A172 (cell line): ENCODE data around the gene HCAR1. TPM values are rescaled to one million over a fixed set of nuclear protein-coding genes. Genes with fewer than 3 reads are reported as not detected.
"Not testable (repeated sequence)": the region's sequence is repeated elsewhere in the genome, so short reads cannot be mapped to it uniquely, and the experiment has no call there.

Experiments
- DNase-seq: peaks from one replicate; pipeline ENCODE4 v3.0.0-alpha.2; 2015; ENCODE audit warnings: low spot score
- total RNA-seq: library from RNA; depleted of rRNA; stranded (reverse); fragments of >200 nt; shearing (Covaris generic); gene quantifications from 2 replicates; pipeline ENCODE4 v1.2.3, GENCODE V29; 2014

HCAR1 gene
- total RNA-seq, 1 experiment from 2014 or later, result not detected

DNA sequence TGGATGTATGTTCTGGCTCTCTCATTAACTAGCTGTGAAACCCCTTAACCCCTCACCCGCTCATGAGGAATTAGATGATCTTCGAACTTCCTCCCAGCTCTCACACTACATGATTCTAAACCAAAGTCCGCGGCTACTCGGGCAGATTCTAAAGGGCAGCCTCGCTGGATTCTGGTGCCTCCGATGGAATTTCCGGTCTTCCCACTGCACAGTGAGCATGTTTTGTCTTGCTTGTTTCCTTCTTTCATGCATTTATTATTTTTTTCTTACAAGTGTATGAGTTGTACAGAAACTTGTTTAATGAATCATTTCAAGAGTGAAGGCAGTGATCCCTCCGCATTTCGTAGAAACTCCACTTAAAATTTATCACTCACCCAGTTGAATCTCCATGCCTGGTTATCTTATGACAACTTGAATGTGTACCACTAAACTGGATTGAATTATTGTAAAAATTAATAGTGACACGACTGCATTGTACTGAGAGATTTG, 9.5 kb downstream of the HCAR1 start:
- DNase-seq, result no peak

DNA sequence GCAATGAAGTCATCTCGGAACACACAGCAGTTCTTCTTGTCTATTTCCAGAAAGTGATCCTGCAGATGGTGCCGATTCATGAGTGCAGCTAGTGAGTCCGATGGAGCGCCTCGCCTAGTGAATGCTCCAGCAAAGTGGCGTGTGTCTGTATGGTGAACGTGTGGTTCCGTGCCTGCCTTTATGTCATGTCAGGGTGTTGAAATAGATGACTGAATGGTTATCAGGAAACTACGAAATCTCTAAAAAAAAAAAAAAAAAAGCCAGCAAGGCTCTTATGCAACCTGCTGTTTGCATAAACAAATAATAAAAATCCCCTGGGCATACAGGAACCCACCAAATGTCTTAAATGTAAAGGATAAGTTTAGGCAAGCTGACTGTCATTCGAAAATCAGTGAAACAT, 14.0 kb downstream of the HCAR1 start, which contains the start of gene HCAR3:
HCAR3 (minus strand) TSS at position 154 of the 400 bp plus-strand sequence; CDS start at position 80, 74 bp downstream.
- DNase-seq, result not testable (repeated sequence)

DNA sequence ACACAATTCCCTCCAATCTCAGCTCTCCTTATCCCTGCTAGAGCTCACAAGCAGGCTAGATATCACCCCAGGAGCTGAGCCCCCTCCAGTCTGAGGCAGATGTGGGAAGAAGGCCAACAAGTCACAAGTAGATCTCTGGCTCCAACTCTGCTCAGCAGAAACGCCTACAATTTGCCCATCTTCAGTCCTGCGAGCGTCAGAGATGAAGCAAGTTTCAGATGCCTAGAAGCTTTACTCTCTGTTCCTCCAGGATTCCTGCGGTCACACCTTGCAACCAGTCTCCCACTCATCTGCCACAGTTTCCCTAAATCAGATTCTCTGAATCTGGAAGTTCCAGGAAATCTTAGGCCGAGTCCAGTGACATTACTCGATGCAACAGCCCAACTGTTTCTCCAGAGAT, 15.4 kb downstream of the HCAR1 start:
- not testable (repeated sequence) for DNase-seq

DNA sequence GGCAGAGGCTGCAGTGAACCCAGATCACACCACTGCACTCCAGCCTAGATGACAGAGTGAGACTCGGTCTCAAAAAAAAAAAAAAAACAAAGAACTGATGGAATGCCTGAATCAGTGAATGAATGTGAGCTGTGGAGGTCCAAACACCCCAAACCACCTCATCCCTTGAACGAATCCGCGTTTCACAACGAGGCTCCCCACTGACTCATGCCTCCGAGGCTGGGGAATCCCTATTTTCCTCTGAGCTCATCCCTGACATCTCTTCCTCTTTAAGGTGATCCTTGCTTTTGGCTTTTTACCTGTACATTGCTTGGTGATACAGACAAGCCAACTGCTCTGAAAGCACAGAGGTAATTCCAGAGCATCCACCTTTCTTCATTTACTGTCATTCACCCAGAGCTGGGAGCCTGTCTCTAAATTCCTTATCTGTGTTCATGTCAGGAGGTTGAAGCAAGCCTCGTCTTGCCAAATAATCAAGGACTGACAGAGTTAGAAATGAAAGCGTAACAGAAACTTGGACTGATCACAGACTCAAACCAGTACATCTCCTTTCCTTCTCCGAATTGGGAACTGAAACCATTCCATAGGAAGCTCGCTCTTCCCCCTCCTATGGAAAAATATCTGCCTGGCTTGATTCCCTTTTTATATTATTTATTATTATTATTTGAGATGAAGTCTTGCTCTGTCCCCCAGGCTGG, 17.0 kb downstream of the HCAR1 start:
- DNase-seq, result not testable (repeated sequence)

DNA sequence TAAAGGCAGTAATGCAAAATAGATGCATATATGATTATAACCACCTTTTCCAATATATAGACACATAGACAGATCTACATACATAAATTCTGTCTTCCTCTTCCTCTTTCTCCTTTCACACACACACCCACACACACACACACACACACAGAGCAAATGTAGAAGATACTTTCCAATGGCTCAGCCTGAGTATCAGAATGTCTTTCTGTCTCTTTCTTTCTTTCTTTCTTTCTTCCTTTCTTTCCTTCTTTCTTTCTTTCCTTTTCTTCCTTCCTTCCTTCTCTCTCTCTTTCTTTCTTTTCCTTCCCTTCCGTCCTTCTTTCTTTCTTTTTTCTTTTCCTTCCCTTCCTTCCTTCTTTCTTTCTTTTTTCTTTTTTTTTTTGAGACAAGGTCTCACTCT, 19.4 kb downstream of the HCAR1 start:
- not testable (repeated sequence) for DNase-seq

DNA sequence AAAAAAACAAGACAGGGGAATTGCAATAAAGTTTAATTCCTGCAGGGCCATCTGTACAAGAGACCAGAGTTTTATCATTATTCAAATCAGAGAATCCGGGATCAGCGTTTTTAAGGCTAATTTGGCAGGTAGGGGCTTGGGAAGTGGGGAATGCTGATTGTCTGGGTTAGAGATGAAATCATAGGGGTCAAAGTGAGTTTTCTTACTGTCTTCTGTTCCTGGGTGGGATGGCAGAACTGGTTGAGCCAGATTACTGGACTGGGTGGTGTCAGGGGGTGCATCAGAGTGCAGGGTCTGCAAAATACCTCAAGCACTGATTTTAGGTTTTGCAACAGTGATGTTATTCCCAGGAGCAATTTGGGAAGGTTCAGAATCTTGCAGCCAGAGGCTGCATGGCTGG, 20.3 kb downstream of the HCAR1 start:
- DNase-seq, result not testable (repeated sequence)

DNA sequence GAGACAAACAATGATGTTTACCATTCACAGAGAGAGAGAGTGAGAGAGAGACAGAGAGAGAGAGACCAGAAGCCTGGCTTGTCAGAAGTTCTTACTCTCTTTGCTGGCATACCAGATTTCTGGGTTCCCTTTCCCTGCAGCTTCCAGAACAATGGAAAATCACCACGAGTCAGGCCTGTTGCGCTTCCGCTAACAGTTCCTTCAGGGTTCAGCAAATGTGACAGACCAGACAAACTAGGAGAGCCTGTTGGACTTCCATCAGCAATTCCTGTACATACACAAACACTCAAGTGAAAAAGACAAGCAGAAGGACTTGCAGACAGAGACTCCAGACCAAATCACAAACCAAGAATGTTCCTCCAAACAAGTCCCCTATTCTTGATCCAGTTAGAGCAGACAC, 21.4 kb downstream of the HCAR1 start:
- not testable (repeated sequence) for DNase-seq

DNA sequence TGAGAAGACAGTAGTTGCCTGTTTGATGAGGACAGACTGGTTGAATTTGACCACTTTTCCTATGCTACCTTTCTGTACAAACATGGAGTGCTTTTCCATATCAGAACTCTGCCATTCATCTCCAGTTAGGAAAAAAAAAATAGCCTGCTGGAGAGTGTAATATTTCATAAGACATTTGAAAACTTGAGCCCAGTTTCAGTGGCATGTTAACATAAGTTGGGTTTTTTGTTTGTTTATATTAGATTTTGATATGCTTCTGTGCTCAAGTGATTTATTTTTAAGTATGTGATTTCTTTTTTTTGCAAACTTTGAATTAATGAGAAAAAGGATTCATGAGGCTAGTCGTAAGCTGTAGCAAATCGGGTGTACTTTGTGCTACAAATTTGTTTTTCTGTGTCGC, 26.8 kb downstream of the HCAR1 start:
- not testable (repeated sequence) for DNase-seq

DNA sequence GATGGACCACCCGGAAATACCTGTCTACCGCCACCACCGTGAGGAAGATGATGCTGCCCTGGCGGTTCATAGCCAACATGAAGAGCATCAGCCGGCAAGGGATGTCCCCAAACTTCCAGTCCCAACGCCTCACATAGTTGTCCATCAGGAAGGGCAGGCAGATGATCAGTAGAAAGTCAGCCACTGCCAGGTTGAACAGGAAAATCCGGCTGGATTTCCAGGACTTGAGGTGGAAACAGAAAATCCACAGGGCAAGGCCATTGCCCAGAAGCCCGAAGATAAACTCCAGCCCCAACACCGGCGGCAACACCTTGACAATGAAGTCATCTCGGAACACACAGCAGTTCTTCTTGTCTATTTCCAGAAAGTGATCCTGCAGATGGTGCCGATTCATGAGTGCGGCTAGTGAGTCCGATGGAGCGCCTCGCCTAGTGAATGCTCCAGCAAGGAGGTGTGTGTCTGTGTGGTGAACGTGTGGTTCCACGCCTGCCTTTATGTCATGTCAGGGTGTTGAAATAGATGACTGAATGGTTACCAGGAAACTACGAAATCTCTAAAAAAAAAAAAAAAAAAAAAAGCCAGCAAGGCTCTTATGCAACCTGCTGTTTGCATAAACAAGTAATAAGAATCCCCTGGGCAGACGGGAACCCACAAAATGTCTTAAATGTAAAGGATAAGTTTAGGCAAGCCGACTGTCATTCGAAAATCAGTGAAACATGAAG, 27.6 kb downstream of the HCAR1 start, which contains the start of gene HCAR2:
HCAR2 (minus strand) TSS at position 468 of the 722 bp plus-strand sequence; CDS start at position 394, 74 bp downstream.
- DNase-seq, result not testable (repeated sequence)

DNA sequence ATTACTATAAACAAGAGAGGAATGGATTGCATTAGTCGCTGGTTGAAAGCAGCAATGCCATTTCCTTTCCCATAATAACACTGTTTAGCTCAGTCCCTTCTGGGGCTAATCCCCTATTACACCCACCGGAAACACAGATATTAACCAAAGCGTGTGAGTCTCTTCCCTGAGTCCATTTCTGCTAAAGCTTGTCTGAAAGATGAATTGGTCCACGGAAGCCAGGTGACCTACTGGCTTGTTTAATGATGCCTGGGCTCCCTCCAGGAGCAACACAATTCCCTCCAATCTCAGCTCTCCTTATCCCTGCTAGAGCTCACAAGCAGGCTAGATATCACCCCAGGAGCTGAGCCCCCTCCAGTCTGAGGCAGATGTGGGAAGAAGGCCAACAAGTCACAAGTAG, 29.2 kb downstream of the HCAR1 start:
- DNase-seq, result not testable (repeated sequence)

DNA sequence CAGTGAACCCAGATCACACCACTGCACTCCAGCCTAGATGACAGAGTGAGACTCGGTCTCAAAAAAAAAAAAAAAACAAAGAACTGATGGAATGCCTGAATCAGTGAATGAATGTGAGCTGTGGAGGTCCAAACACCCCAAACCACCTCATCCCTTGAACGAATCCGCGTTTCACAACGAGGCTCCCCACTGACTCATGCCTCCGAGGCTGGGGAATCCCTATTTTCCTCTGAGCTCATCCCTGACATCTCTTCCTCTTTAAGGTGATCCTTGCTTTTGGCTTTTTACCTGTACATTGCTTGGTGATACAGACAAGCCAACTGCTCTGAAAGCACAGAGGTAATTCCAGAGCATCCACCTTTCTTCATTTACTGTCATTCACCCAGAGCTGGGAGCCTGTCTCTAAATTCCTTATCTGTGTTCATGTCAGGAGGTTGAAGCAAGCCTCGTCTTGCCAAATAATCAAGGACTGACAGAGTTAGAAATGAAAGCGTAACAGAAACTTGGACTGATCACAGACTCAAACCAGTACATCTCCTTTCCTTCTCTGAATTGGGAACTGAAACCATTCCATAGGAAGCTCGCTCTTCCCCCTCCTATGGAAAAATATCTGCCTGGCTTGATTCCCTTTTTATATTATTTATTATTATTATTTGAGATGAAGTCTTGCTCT, 30.5 kb downstream of the HCAR1 start:
- DNase-seq, result not testable (repeated sequence)

DNA sequence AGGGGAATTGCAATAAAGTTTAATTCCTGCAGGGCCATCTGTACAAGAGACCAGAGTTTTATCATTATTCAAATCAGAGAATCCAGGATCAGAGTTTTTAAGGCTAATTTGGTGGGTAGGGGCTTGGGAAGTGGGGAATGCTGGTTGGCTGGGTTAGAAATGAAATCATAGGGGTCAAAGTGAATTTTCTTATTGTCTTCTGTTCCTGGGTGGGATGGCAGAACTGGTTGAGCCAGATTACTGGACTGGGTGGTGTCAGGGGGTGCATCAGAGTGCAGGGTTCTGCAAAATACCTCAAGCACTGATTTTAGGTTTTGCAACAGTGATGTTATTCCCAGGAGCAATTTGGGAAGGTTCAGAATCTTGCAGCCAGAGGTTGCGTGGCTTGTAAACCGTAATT, 33.7 kb downstream of the HCAR1 start:
- not testable (repeated sequence) for DNase-seq

DNA sequence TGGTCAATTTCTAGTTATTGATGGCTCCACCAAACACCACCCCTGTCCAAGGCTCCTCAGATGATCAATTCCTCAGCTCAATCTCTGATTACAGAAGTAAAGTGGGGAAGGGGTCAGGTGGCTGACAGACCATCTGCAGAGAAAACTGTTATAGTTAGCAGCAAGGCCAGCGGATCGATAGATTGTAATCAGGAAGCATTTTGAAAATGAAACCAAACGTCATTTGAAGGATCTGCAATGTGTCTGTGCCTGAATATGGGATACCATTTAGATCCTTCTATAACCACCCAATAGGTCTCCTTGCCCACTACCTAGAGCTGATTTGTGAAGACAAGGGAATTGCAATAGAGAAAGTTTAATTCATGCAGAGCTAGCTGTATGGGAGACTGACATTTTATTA, 39.1 kb downstream of the HCAR1 start:
- DNase-seq, result no peak

DNA sequence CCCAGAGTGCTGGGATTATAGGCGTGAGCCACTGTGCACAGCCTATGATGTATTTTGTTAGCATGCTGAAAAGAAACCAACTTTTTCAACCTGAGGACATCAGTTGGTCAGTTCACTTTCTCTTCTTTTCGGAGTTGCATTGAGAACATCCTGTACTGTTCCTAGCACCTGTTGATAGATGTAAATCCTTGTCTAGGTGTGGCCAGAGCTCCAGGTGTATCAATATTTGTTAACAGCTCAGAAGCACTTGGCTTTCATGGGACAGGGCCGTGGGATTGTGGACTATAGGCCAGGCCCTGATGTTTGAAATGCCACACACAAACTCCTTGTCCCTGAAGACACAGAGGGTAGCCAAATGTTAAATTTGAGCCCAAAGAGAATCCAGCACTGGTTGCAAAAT, 42.4 kb downstream of the HCAR1 start:
- no peak for DNase-seq

DNA sequence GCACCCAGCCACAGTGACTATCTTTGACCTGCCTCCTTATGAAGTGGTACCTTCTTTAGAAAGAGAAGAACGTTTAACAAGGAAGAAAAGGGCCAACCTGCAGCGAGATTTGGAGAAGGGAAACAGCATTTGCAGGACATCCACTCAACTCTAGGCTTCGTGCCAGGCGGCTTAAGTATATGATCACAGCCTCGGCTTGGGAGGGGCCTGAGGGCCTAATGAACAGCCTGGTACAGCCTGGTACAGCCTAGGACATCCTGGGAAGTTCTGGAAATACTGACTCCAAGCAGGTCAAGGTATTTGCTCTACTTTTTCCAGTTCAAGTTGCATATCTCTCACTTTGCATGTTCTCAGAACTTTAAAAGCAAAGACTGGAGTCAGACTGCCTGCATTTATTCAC, 43.6 kb downstream of the HCAR1 start:
- DNase-seq, result peak; percentile 27

DNA sequence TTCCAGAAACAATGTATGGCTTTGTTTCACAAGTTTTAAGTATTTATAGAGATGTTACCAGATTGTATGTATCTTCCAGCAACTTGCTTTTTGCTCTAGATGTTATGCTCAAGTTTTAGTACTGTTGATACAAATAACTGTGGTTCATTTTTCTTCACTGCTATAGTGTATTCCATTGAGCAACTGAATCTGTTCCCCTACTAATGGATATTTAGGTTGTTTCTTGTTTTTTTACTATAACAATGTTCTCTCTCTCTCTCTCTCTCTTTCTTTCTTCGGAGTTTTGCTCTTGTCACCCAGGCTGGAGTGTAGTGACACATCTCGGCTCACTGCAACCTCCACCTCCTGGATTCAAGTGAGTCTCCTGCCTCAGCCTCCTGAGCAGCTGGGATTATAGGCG, 44.1 kb downstream of the HCAR1 start:
- DNase-seq, result no peak

DNA sequence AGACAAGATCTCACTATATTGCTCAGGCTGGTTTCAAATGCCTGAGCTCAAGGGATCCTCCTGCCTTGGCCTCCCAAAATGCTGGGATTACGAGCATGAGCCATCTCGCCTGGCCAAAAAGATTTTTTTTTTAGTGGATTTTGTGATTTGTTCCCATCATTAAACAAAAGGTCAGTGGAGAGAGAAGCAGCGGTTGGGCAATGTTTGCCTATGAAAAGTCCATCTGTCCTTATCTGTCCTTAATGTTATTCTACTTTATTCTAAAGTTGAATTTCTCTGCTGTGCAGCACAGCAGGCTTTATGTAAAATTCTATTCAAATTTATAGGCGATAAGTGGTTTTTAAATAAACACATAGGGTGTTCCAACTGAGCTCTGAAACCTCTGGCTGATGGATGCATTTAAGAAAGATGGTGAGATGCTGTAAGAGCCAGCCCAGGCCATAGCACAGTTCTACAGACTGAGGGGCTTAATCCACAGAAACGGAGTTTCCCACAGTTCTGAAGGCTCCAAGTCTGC, 46.3 kb downstream of the HCAR1 start:
- no peak for DNase-seq

DNA sequence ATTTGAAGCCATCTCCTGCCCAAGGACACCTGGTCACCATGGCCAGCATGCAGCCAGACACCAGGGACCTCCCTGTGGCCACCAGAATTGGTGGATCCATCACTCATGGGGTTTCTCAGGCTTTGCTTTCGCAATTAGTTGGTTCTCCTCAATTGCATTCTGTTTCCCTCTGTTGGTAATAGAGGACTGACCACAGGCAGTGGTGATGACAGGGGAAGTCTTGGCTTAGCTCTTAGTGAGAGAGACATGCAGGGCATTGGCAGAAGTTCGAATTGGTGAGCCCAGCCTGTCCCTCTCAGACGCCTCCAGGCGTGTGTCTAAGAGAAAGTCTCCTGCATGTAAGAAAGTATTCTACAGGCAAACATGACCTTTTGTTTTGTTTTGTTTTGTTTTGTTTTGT, 48.8 kb downstream of the HCAR1 start:
- no peak for DNase-seq

DNA sequence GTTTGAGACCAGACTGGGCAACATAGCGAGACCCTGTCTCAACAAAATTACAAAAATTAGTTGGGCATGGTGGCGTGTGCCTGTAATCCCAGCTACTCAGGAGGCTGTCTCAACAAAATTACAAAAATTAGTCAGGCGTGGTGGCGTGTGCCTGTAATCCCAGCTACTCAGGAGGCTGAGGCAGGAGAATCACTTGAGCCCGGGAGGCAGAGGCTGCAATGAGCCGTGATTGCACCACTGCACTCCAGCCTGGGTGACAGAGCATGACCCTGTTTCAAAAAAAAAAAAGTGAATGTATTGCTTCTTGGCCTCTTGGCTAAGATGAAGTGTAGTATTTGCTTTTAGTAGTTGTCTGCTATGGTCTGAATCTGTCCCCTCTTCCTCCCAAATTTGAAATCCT, 49.7 kb downstream of the HCAR1 start:
- DNase-seq, result not testable (repeated sequence)

DNA sequence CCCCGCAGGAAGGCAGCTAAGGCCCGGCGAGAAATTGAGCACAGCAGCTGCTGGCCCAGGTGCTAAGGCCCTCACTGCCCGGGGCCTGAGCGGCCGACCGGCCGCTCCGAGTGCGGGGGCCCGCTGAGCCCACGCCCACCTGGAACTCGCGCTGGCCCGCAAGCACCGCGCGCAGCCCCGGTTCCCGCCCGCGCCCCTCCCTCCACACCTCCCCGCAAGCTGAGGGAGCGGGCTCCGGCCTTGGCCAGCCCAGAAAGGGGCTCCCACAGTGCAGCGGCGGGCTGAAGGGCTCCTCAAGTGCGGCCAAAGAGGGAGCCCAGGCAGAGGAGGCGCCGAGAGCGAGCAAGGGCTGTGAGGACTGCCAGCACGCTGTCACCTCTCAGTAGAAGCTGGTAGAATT, 53.9 kb downstream of the HCAR1 start:
- DNase-seq, result not testable (repeated sequence)
